NCI-H146 (cell line): ENCODE measurements around the gene FCHO2.

ENCODE experiments used
- DNase-seq: peaks from one replicate; lab custom pipeline; 2025; lab: John Stamatoyannopoulos, UW

Gene FCHO2

GRCh38 chr5:73028991-73029595 is 73.3 kb downstream of the FCHO2 start:
- no peak for DNase-seq

GRCh38 chr5:73030531-73030930 is 74.7 kb downstream of the FCHO2 start:
- DNase-seq: peak; percentile 16

- DNase-seq: no peak
Observed at GRCh38 chr5:73030995-73031394, 75.2 kb downstream of the FCHO2 start.

- DNase-seq: peak; percentile 80
Observed at GRCh38 chr5:73031839-73032238, 76.0 kb downstream of the FCHO2 start.

- no peak for DNase-seq
Observed at GRCh38 chr5:73032635-73033034, 76.8 kb downstream of the FCHO2 start.

- DNase-seq: no peak
Observed at GRCh38 chr5:73037545-73037944, 81.7 kb downstream of the FCHO2 start.

GRCh38 chr5:73039082-73039481 is 83.2 kb downstream of the FCHO2 start:
- peak; percentile 92 for DNase-seq

- no peak for DNase-seq
Observed at GRCh38 chr5:73042993-73043392, 87.2 kb downstream of the FCHO2 start.

GRCh38 chr5:73044546-73044945 is 88.7 kb downstream of the FCHO2 start:
- DNase-seq: no peak

GRCh38 chr5:73045623-73046022 is 89.8 kb downstream of the FCHO2 start:
- DNase-seq: no peak

- no peak for DNase-seq
Observed at GRCh38 chr5:73061593-73061992, 105.8 kb downstream of the FCHO2 start.

GRCh38 chr5:73066466-73066865 is 110.6 kb downstream of the FCHO2 start:
- DNase-seq: no peak

GRCh38 chr5:73067213-73067612 is 111.4 kb downstream of the FCHO2 start:
- DNase-seq: peak; percentile 40

GRCh38 chr5:73081093-73081492 is 125.3 kb downstream of the FCHO2 start:
- no peak for DNase-seq

- no peak for DNase-seq
Observed at GRCh38 chr5:73088026-73088425, 132.2 kb downstream of the FCHO2 start.

- no peak for DNase-seq
Observed at GRCh38 chr5:73093943-73094342, 138.1 kb downstream of the FCHO2 start.

- no peak for DNase-seq
Observed at GRCh38 chr5:73094415-73094814, 138.6 kb downstream of the FCHO2 start.

- DNase-seq: no peak
Observed at GRCh38 chr5:73095564-73096238, 139.9 kb downstream of the FCHO2 start.

GRCh38 chr5:73096239-73096575 is 140.4 kb downstream of the FCHO2 start:
- no peak for DNase-seq

- no peak for DNase-seq
Observed at GRCh38 chr5:73097740-73098139, 141.9 kb downstream of the FCHO2 start.

GRCh38 chr5:73100109-73100508 is 144.3 kb downstream of the FCHO2 start:
- DNase-seq: no peak

- DNase-seq: peak; percentile 66
Observed at GRCh38 chr5:73103870-73104299, 148.0 kb downstream of the FCHO2 start.

GRCh38 chr5:73104326-73104725 is 148.5 kb downstream of the FCHO2 start:
- peak; percentile 92 for DNase-seq

GRCh38 chr5:73106335-73106734 is 150.5 kb downstream of the FCHO2 start:
- no peak for DNase-seq
